RKO (cell line): Measurements from ENCODE around the gene EFNA3.

Experiments
- DNase-seq: peaks from one replicate; pipeline ENCODE4 v3.0.0-alpha.2; 2016; ENCODE audit warnings: low spot score

Gene EFNA3

GRCh38 chr1:155133799-155134281 is 55.2 kb downstream of the EFNA3 start:
- no peak for DNase-seq

DNA sequence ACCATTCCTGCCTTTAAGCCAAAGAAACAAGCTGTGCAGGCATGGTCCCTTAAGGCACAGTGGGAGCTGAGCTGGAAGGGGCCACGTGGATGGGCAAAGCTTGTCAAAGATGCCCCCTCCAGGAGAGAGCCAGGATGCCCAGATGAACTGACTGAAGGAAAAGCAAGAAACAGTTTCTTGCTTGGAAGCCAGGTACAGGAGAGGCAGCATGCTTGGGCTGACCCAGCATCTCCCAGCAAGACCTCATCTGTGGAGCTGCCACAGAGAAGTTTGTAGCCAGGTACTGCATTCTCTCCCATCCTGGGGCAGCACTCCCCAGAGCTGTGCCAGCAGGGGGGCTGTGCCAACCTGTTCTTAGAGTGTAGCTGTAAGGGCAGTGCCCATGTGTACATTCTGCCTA is 55.7 kb downstream of the EFNA3 start:
- no peak for DNase-seq

- DNase-seq, result peak; percentile 95
These were observed 56.3 kb downstream of the EFNA3 start for GRCh38 chr1:155134880-155135414.

DNA sequence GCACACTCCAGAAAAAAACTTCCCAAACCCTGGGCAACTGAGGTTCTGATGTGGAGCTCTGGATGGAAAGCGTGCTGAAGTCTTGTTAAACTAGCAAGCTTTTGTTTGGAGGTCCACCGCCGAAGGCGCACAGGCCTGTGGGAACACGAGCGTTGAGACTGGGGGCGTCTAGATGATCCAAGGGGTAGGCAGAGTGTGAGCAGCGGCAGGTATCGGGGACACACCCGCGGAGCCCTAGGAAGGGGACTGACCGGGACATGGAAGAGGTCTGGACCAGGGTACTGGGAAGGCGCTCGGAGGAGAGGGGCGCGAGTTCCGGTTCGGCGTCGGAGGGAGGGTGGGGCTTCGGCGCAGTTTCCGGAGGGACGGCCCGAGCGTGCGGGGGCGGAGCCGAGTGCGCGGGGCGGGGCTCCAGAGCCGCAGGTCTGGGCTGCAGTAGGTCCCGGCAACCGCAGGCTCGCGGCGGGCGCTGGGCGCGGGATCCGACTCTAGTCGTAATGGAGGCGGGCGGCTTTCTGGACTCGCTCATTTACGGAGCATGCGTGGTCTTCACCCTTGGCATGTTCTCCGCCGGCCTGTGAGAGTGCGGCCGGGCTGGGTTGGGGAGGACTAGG is 56.9 kb downstream of the EFNA3 start, which contains the start of gene SLC50A1:
Gene SLC50A1 (plus strand): TSS at position 438 of the 614 bp plus-strand sequence. CDS start 60 bp downstream, at position 498.
- DNase-seq, result peak; percentile 95

- DNase-seq, result peak; percentile 34
These were observed 58.1 kb downstream of the EFNA3 start for GRCh38 chr1:155136748-155137147.
